Activated T-cell treated with anti-CD3 and anti-CD28 coated beads for 1 hour (primary cell): Measurements from ENCODE around the gene ITPR1.

Experiments used
- DNase-seq: peaks from one replicate; pipeline ENCODE4 v3.0.0-alpha.2; 2020; ENCODE audit warnings: low read depth

ITPR1 gene

DNA sequence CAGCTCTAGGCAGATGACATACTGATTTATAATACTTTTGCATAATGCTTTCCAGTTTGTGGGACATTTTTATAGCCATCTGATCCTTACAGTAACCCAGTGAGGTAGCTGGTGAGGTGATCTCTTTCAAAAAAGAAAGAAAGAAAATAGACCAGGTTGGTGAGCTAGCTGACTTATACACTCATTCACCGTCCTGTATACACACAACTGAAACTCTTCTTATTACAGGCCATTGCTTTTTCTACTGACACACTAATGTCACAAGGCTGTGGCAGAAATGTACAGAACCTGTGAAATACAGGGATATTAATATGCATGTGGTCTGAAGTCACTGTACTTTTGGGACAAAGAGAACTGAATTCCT is 335.9 kb downstream of the ITPR1 start:
- DNase-seq, result no peak

DNA sequence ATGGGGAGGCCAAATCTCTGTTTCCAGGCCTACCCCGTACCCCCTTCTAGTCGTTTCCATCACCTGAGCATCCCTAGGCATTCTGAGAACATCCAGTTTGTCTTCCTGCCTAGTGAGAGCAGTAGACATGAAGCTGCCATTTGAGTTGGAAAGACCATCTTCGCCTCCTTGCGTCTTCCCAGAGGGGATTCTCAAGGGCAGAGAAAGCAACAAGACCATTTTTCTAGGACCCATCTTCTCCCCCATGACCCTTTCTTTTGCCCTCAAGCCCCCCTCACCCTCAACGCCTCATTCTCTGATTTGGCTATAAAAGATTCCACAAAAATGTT is 337.4 kb downstream of the ITPR1 start:
- DNase-seq, result no peak

DNA sequence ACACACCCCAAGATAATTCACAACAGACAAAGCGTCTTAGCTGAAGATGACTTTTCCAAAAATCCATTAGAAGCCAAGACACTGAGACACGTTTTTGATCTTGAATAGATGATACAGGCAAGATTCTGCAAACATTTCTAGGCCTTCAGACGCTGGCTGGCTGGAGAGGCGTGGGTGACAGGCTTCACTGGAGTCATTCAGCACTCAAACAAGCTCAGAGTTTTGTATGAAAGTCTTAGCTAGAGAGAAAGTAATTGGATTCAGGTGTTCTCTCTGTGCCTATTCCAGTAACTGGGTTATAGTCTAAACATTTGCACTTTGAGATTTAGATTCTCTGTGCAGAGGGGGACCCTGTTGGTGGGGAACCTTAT is 338.4 kb downstream of the ITPR1 start:
- no peak for DNase-seq

DNA sequence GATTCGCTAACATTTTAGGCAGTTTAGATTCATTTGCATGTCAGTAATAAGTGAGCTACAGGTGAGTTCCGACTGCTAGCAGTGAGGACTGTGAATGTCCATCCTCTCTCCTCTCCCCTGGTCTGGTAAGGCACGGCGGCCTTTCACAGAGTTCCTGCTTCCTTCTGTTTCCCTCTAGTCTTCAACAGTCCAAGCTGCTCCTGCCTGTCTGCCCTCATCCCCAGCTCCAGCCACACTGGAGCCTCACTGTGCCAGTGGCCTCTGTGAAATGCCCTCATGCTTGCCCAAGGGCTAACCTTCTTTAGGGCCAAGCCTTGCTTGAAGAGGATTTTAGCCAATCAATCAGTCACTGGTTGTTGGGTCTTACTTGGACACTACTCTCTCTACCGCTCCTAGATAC is 340.3 kb downstream of the ITPR1 start:
- no peak for DNase-seq

DNA sequence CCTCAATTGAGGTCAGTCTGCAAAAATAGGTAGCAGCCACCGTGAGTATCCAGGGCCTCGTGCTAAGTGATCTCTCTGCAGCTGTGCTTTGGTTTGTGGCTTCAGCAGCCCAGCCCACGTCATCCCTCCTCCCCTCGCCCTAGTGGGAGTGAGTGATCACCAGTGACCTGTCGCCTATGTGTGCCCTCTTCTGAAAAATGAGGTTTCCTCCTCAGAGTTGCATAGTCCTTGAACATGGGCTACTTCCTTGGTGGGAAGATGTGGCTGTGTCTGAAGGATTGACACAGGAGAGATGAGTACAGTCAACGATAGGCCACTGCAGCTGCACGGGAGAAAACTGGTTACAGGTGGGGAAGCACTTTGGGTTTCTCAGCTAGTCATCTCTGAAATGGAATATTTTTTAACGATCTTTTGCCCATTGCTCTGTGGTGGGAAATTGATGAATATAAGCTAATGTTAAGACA is 341.3 kb downstream of the ITPR1 start:
- peak; percentile 44 for DNase-seq

DNA sequence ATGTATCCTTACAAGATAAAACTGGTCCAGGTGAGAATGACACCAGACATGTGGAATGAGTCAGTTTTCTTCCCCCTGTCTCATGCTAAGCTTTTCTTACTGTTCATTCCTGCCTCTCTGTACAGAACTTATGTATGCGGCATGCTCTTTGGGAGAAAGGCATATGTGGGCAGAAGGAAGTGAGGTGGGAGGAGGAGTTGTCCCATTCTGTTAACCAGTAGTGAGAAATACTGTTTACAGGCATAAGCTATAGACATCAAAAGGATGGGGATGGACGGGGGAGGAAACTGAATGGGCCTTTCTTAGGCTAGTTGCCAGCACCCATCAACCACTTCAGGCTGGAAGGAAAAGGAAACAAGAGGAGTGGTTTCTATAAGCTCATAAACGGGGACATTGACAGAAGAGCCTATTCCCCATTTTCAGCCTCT is 342.5 kb downstream of the ITPR1 start:
- DNase-seq, result no peak

DNA sequence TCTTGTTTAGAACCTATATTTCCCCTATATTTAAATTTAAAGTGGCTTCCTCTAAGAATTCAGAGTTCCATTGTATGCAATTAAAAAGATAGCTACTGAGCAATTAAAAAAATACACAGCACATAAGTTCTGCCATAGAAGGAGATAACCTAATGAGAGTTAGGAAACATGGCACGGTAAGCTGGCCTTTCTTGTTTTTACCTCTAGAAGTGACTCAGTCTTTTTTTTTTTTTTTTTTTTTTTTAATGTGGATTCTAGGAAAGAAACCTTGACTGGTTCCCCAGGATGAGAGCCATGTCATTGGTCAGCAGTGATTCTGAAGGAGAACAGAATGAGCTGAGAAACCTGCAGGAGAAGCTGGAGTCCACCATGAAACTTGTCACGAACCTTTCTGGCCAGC is 343.4 kb downstream of the ITPR1 start:
- DNase-seq, result no peak

DNA sequence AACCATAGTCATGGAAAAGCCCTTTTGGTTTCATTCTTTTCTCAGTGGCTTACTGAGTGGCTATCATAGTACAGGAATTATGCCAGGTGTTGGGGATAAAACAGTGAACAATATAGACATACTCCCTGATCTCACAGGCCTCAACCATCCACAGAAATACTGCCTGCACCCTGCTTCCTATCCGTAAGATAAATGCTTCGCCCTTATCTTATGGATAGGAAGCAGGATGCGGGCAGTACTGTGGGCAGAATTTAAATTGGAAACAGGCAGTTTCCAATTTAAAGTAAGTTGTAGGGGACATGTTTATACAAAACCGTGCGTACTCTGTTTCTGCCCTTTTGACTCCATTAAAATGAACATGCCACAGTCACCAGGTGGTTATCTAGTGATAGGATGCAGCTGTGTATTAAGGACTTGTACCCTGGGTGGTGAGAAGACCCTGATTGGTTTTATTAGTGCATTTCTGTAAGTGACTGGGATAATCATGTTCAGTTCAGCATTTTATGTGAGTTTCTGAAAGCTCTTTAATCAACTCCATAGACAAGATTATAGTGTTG is 344.3 kb downstream of the ITPR1 start:
- no peak for DNase-seq

DNA sequence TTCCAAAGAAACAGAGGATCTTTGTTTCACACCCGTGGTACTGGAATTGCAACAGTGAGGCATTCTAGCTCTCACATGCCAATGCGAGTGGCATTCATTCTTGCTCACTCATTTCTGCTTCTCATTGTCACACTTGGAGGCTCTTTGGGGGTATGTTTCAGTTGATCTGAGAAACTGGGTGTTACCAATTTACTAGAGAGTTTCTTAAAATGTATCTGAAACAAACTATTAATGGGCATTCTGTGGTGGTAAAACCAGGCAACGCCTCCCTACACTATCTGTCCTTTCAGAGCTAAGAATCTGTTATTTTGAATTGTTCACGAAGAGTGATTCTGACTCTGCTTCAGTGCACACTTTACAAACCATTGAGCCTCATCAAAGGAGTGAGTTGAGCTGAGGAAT is 345.5 kb downstream of the ITPR1 start:
- DNase-seq, result no peak

DNA sequence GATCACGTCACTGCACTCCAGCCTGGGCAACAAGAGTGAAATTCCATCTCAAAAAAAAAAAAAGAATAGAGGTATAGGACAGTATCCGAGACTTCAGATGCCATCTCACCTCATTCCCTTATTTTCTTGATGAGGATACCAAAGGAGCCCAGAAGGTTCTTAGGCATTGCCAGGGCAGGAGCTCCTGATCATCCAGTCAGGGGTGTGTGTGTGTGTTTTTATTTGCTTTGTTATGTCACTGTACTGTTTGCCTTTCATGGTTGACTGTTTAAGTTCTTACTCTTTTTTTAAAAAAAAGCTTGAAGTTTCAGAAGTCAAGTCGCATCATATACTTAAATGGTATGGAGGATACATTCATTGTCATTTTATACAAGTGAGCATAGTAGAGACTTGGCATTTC is 346.1 kb downstream of the ITPR1 start:
- no peak for DNase-seq

DNA sequence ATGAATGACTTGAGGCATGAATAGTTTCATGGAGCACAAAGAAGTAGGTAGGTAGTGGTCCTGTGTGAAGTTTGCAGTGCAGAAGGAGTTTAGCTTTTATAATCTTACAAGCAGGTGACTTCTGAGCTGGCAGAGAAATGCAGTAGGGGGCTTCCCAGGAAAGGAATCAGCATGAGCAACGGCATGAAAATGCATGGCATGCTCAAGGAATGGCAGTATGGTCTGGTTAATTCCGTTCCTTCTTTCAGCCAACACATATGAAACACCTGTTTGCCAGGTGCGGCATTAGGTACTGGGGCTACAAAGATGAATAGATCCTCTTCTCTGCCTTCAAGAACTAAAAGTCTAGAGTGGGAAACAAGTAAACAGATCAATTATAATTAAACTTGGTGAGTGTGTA is 348.1 kb downstream of the ITPR1 start:
- DNase-seq, result no peak

DNA sequence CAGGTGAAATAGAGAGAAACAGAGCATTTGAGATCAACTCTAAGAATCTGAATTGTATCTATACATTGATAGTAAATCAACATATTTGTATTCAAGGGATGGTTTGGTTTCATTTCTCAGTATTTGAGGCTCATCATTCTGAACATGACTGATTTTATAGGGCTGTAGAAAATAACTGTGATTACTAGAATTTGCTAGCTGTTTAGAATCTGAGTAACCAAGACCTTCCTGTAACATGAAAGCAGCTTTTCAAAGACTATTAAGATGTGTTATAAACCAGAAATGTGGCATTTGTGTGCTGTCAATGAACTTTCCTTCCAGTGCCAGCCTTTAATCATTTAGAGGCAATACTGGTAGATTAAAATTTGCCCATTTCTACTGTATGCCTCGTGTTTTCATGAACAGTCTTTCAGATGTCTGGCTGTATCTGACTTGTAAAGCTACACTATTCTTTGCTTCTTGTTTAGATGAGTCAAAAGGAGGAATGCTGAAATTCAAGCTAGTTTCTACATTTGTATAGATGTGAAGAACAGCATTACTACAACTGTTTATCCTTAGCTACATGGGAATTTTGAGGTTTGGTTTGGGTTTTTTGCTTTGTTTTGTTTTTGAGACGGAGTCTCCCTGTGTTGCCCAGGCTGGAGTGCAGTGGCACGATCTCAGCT is 348.8 kb downstream of the ITPR1 start:
- no peak for DNase-seq

DNA sequence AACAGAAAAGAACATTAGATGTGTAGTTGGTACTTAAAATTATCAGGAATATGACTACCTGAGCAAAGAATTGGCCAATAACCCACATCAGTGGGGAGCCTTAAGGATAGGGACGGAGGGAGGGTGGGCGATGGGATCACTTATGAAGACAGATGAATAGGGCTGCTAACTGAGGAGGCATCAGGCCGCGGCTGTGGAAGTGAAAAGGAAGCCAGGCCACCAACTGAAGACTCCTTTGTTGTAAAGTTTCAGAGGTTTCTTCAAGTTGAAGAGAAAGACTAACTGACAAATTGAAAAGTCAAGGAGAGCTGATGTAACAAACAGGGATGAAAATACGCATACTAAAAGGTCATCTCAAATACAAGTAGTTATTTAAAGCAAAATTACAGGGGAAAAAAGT is 350.5 kb downstream of the ITPR1 start:
- no peak for DNase-seq

DNA sequence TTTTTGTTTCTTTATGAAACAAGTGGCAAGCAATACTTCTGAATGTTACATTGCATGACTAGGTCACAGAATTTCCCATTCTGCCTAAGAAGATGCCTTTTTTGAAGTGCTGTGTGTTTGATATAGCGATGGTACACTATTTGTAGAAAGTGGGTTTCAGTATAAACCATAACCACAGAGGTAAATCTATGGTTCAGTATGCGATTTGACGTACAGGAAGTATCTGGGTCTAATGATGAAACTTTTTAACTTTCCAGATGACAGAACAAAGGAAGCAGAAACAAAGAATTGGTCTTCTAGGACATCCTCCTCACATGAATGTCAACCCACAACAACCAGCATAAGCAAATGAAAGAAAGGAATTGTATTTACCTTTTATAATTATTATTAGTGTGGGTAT is 352.7 kb downstream of the ITPR1 start:
- no peak for DNase-seq

DNA sequence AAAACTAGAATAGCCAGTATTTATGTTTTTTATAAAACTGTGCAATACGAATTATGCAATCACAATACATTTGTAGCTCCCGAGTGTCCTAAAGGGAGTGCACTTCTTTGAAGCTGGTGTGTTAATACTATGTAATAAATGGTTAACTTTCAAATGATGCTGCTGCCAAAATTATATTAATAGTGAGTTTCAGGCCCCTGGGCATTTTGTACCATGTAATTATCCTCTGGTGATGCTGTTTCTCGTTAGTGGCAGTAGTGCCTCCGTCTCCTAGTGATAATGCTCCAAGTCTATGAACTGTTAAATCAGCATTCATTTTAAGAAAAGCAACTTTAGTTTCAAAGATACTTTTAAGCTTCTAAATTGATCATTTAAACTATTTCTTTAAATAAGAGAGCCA is 353.4 kb downstream of the ITPR1 start:
- DNase-seq, result no peak

DNA sequence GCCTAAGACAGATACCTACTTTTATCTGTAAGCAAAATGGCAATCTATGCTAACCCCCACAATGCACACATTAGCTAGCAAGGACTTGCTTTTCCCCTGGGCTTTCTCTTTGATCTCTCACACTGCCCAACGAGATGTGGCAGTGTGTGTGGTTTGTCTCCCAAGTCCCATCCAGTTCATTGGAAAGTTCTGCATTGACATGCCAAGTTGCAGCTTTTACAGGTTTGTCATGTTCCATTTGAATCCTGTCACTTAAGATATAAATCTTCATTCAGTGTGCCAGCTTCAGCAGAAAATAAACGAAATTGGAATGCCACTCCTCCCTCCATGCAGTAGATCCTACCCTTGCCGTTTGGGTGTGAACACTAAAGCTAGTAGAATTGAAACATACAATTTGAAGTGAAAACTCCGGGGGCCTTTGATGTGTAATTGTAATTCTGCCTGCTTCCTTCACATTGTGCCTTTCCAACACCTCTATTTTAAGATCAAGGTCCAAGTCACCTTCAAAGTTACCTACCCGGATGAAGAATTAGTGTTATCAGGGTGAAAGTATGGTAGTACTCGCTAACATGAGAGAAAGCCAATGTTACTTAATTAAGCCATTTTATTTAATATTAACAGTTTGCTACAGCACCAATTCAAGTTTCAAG is 355.2 kb downstream of the ITPR1 start:
- DNase-seq, result no peak

DNA sequence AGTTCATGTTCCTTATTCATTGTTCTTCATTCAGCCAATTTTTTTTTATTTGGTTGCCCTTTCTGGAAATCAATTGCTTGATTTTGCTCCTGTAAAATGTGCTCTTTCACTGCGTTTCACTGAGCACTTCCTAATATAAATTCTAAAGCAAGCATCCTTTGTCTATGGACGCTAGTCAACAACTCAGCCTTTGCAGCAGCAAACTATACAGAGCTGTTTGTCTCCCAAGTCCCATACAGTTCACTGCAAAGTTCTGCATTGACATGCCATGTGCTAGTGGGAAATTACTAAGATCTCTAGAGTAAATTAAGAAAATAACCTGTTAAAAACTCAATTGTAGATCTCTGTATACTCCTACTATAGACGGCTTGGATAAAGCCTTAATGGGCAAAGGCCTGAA is 356.0 kb downstream of the ITPR1 start:
- DNase-seq, result no peak

DNA sequence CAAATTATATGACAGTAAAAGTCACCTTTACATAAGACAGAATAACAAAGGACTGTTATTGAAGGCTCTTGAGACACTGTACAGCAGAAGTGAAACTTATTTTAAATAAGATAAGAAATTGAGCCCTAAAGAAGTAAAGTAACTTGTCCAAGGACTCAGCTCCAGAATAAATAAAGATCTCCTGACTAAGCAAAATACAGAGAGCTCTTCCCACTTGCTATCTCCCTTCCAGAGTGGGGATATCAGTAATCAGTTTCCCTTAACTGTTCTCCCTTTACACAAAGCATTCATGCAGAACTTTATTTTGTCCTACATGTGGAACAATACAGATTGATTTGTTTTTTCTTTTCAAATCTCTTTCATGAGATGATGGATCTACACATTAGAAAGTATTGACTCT is 356.6 kb downstream of the ITPR1 start:
- no peak for DNase-seq

DNA sequence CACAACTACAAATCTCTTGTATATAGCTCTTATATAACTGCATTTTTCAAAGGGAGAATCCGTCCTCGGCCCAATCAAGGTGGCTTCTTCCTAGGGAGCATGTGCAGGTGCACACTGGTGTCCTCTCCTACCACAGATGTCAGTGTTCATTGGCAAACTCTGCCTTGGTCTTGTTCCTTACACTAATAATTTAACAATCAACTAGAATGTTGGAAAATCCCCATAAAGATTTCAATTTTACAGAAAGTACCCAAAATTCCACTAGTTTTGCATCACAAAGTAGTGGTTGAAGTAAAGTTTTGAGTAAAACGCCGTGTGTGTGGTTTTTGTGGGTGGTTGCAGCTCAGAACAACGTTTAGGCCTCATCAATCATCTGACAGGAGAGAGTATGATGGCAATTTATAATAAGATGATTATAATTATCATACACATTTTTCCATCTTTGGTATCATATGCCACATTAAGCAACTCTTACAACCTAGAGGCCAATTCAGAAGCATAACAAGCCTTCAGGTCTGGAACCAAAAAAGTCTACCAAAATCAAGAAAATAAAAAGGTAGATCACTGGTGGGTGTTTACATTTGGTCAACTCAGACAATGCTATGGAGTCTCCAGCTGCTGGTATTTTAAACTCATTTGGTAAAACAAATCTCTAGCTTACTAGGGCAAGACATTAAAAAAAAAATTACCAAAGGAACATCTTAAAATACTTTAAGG is 357.2 kb downstream of the ITPR1 start:
- DNase-seq, result no peak

DNA sequence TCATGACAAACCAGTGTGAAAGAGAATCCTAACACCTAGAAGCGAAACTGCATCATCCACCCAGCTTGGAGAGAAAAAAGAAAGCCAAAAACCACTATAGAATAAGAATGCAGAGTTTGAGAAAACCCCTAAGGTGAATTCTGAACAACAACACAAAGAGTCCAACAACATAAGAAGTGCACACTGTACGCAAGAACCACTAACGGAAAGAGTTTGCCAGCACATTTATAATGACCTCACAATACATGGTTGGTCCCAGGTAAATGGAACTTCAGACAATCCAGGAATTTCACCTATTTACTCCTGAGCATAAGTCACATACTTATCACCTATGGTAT is 357.7 kb downstream of the ITPR1 start:
- no peak for DNase-seq

DNA sequence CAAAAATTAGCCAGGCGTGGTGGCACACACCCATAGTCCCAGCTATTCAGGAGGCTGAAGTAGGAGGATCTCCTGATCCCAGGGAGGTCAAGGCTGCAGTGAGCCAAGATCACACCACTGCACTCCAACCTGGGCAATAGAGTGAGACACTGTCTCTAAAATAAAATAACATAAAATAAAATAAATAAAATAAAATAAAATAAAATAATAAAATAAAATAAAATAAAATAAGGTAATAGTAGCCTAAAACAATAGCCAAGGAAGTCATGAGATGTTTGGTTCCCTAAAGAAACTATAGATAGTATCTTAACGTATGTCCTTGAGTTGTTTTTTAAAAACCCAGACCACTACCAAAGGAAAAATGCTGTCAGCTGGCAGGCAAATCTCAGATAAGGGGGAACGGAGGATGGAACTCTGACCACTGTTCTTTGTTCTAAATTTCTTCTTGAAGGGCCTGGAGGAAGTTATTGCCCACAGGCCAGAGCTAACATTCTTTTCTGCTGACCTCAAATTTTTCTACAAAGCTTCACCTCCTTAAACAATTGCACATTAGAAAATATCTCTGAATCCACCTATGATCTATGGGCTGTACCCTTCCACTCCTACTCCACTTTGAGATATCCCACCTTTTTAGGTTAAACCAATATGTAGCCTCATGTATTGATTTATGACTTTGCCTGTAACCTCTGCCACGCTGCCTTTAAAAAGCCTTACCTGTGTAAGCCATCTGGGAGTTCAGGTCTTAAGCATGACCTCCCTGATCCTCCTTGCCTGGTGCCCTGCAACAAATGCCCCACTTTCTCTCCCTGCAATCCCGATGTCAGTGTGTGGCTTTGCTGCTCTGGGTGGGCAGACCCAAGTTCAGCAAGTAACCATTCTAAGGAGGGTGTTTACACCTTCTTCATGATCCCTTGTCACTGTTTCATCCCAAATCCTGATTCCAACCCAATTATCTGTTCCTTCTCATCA is 359.9 kb downstream of the ITPR1 start:
- DNase-seq, result no peak

DNA sequence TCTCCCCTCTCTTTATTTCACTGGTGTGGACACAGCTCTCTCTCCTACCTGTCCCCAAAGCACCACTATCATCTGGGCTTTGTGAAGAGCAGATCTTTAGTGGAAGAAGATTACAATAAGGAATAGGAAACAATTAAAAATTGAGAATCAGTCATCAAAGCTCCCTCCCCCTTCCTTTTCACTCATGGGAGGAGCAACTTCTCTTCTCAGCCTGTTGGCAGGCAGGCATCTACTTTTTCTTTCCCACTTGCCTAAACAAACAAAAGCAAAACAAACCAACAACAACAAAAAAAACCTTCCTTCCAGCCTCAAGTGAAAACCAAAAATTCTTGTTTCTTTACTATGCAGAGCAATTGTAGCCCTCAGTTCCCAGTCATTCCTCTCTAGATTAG is 360.6 kb downstream of the ITPR1 start:
- DNase-seq, result no peak
